H1 (cell line): ENCODE data around the gene MTIF3. TPM values are rescaled to one million over a fixed set of nuclear protein-coding genes. Genes with fewer than 3 reads are reported as not detected.

Source experiments
- CEBPB ChIP-seq: IDR thresholded peaks from 2 replicates; pipeline ENCODE4 v1.6.1; 2012; ENCODE audit warnings: low read depth, low read length
- CREB1 ChIP-seq: IDR thresholded peaks from 2 replicates; pipeline ENCODE4 v1.6.1; 2012; ENCODE audit warnings: inconsistent platforms
- EP300 ChIP-seq, 2 experiments: IDR thresholded peaks; 1 replicate in 1 of 2; 2 replicates in 1 of 2; pipeline ENCODE4 v1.6.1; 2011 to 2012; ENCODE audit warnings: low read depth in 2 of 2, low read length in 2 of 2, mild to moderate bottlenecking in 2 of 2, borderline replicate concordance in 1 of 2, inconsistent platforms in 1 of 2, moderate library complexity in 1 of 2
- RNF2 ChIP-seq: fragments of 200-900, 300-1000 bp; sonication (generic); IDR thresholded peaks from 2 replicates; pipeline ENCODE4 v1.7.1; 2016; ENCODE audit warnings: borderline replicate concordance, low read depth, mild to moderate bottlenecking, antibody characterized with exemption, low read length; ENCODE audit not compliant: poor library complexity, severe bottlenecking; ENCODE audit errors: missing control alignments
- TCF12 ChIP-seq: IDR thresholded peaks from 2 replicates; pipeline ENCODE4 v1.6.1; 2011; ENCODE audit warnings: low read depth, mild to moderate bottlenecking, low read length
- polyA plus RNA-seq, 7 experiments: library from polyadenylated mRNA; depleted of rRNA in 3 of 7; stranded (reverse) in 5 of 7; unstranded in 2 of 7; fragments of >200 nt in 5 of 7; fragments of 200-250 nt in 2 of 7; gene quantifications; 1 replicate in 5 of 7; 2 replicates in 1 of 7; 4 replicates in 1 of 7; pipeline versions ENCODE4 v1.2.1 to v1.2.3, GENCODE V29; 2011 to 2013; ENCODE audit warnings: missing spikeins in 2 of 7, mixed read lengths in 2 of 7
- total RNA-seq: library from RNA; stranded (reverse); fragmentation: NEBNext Ultra II Directional; extraction: Animal tissue kit (Norgen Biotek cat#: 25700); gene quantifications from 2 replicates; pipeline ENCODE4 v1.2.1, GENCODE V29; 2021
- TF ChIP-seq, protein P1 (sequence below): fragments of 300-600 bp; sonication (generic); IDR thresholded peaks from 2 replicates; pipeline ENCODE4 v1.7.1; 2012; ENCODE audit warnings: low read length, moderate library complexity, mild to moderate bottlenecking, inconsistent platforms; ENCODE audit not compliant: insufficient replicate concordance

Gene MTIF3
- total and polyA plus RNA-seq, 2 of the 8 experiments (the other 6 are each of a cell fraction or from before 2014, with no cell fraction given): 29.4 to 36.4 TPM

DNA sequence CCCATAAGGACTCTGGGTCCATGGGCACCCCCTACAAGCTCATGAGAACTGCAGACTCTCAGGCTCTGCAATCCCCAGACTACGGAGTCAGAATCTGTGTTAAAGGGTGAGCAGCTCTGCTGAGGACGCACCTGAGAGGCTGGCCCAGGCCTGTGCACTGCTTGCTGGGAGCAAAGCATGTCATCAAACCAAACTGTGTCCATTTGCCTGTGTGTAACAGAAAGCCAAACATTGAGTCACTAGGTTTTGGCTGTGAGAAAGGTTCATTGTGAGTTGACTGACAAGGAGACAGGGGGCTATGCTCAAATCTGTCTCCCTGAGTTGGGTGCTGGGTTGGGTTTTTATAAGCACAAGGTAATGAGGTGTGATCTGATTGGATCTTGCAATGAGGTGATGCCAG, 22.1 kb upstream of the MTIF3 start (continued):
- TF ChIP-seq, protein P1, sequence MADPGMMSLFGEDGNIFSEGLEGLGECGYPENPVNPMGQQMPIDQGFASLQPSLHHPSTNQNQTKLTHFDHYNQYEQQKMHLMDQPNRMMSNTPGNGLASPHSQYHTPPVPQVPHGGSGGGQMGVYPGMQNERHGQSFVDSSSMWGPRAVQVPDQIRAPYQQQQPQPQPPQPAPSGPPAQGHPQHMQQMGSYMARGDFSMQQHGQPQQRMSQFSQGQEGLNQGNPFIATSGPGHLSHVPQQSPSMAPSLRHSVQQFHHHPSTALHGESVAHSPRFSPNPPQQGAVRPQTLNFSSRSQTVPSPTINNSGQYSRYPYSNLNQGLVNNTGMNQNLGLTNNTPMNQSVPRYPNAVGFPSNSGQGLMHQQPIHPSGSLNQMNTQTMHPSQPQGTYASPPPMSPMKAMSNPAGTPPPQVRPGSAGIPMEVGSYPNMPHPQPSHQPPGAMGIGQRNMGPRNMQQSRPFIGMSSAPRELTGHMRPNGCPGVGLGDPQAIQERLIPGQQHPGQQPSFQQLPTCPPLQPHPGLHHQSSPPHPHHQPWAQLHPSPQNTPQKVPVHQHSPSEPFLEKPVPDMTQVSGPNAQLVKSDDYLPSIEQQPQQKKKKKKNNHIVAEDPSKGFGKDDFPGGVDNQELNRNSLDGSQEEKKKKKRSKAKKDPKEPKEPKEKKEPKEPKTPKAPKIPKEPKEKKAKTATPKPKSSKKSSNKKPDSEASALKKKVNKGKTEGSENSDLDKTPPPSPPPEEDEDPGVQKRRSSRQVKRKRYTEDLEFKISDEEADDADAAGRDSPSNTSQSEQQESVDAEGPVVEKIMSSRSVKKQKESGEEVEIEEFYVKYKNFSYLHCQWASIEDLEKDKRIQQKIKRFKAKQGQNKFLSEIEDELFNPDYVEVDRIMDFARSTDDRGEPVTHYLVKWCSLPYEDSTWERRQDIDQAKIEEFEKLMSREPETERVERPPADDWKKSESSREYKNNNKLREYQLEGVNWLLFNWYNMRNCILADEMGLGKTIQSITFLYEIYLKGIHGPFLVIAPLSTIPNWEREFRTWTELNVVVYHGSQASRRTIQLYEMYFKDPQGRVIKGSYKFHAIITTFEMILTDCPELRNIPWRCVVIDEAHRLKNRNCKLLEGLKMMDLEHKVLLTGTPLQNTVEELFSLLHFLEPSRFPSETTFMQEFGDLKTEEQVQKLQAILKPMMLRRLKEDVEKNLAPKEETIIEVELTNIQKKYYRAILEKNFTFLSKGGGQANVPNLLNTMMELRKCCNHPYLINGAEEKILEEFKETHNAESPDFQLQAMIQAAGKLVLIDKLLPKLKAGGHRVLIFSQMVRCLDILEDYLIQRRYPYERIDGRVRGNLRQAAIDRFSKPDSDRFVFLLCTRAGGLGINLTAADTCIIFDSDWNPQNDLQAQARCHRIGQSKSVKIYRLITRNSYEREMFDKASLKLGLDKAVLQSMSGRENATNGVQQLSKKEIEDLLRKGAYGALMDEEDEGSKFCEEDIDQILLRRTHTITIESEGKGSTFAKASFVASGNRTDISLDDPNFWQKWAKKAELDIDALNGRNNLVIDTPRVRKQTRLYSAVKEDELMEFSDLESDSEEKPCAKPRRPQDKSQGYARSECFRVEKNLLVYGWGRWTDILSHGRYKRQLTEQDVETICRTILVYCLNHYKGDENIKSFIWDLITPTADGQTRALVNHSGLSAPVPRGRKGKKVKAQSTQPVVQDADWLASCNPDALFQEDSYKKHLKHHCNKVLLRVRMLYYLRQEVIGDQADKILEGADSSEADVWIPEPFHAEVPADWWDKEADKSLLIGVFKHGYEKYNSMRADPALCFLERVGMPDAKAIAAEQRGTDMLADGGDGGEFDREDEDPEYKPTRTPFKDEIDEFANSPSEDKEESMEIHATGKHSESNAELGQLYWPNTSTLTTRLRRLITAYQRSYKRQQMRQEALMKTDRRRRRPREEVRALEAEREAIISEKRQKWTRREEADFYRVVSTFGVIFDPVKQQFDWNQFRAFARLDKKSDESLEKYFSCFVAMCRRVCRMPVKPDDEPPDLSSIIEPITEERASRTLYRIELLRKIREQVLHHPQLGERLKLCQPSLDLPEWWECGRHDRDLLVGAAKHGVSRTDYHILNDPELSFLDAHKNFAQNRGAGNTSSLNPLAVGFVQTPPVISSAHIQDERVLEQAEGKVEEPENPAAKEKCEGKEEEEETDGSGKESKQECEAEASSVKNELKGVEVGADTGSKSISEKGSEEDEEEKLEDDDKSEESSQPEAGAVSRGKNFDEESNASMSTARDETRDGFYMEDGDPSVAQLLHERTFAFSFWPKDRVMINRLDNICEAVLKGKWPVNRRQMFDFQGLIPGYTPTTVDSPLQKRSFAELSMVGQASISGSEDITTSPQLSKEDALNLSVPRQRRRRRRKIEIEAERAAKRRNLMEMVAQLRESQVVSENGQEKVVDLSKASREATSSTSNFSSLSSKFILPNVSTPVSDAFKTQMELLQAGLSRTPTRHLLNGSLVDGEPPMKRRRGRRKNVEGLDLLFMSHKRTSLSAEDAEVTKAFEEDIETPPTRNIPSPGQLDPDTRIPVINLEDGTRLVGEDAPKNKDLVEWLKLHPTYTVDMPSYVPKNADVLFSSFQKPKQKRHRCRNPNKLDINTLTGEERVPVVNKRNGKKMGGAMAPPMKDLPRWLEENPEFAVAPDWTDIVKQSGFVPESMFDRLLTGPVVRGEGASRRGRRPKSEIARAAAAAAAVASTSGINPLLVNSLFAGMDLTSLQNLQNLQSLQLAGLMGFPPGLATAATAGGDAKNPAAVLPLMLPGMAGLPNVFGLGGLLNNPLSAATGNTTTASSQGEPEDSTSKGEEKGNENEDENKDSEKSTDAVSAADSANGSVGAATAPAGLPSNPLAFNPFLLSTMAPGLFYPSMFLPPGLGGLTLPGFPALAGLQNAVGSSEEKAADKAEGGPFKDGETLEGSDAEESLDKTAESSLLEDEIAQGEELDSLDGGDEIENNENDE: no peak
- TF ChIP-seq CREB1 (no peak), EP300 (IDR thresholded peaks at IDR 0.05; ENCODE audit: borderline replicate concordance in 1 of 2, low read depth in 2 of 2, low read length in 2 of 2) (no peak), CEBPB (no peak), RNF2 (no peak), TCF12 (no peak)
